Adrenal gland (tissue), 5 donors: Measurements from ENCODE around the gene ZNF564.

Experiments
- CTCF ChIP-seq, 6 experiments: fragments of 450-650 bp in 4 of 6; fragments of 200-600 bp in 2 of 6; sonication (generic) in 1 of 6; IDR thresholded peaks; 1 replicate in 5 of 6; 2 replicates in 1 of 6; pipeline versions ENCODE4 v1.5.1 to v1.8.0; 2016 to 2021; ENCODE audit warnings: antibody characterized with exemption in 6 of 6, mild to moderate bottlenecking in 2 of 6, moderate library complexity in 1 of 6
- POLR2A ChIP-seq, 2 donors: fragments of 450-650 bp; IDR thresholded peaks; one replicate each; pipeline ENCODE4 v1.6.1; 2017; ENCODE audit warnings: antibody characterized with exemption in 2 of 2, mild to moderate bottlenecking in 2 of 2, moderate library complexity in 1 of 2
- donor health status: DM: no; HTN: no; CAD: no.

GRCh38 chr19:12484011-12484370 is 67.3 kb downstream of the ZNF564 start:
- TF ChIP-seq POLR2A (IDR thresholded peaks at IDR 0.05) (no peak), CTCF (IDR thresholded peaks at IDR 0.05) (no peak)
